GM18511 (cell line): ENCODE data around the gene OR2T8.
A peak's percentile ranks its signal among the peaks of the same experiment; 100 is the strongest.

Experiments used
- ATAC-seq: cut with Tn5 transposase; IDR thresholded peaks from one replicate; pipeline ENCODE4 v1.9.1; 2021; ENCODE audit warnings: mild to moderate bottlenecking, moderate library complexity; ENCODE audit not compliant: unreplicated experiment

Gene OR2T8

DNA sequence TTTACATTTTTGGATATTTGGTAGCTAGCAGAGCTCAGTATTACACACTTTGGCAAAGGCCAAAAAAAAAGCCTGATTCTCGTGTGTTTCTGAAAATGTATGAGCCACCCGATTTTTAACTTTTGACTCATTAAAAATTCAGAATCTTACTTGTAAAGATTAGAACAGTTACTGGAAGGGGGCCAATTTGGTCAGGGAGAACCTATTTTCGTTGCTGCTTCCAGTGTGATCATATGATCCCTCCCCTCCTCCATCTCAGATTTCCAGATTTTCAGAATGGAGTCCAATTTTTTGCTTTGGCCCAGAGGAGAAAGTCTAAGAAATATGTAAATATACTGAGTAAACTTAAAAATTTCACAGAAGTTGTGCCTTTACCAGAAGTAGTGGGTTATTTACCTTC lies 41.7 kb downstream of the OR2T8 start:
- ATAC-seq: no peak

DNA sequence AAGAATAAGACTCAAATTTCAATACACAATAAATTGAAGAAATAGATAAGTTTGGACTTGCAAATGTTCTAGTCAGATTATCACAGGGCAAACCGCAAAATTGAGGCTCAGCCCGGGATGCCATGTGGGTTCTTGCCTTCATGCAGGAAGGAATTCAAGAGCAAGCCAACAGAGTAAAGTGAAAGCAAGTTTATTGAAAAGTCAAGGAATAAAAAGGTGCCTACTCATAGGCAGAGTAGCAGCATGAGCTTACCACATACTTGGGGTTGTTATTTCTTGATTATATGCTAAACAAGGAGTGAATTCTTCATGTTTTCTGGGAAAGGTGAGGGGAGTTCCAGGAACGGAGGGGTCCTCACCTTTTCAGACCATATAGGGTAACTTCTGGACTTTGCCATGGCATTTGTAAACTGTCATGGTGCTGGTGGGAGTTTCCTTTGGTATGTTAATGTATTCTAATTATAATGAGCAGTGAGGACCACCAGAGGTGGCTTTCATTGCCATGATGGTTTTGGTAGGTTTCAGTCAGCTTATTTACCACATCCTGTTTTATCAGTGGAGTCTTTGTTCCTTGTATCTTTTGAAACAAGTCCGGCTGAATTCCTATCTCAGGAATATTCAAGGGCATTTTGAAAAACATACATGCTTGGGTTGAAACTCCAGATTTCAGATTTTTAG lies 43.0 kb downstream of the OR2T8 start:
- ATAC-seq: no peak

DNA sequence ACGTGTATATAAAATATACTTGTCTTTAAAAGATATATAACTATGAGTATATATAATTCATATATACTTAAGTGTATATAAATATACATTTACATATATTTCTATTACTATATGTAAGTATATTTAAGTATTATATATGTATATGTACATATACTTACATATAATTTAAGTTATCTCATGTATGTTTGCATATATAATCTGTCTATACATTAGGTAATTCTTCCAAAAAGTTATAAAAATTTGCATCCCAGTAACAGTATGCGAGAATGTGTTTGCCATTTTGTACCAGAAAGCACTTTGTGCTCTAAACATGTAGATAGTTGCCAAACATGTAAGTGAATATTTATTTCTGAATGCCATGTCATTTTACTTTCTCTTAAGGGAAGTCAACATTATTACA lies 44.9 kb downstream of the OR2T8 start, which contains the start of gene OR2AK2:
Gene OR2AK2 (plus strand): TSS at position 301 of the 400 bp plus-strand sequence. CDS start 144 bp downstream, outside the sequence.
- ATAC-seq: no peak

DNA sequence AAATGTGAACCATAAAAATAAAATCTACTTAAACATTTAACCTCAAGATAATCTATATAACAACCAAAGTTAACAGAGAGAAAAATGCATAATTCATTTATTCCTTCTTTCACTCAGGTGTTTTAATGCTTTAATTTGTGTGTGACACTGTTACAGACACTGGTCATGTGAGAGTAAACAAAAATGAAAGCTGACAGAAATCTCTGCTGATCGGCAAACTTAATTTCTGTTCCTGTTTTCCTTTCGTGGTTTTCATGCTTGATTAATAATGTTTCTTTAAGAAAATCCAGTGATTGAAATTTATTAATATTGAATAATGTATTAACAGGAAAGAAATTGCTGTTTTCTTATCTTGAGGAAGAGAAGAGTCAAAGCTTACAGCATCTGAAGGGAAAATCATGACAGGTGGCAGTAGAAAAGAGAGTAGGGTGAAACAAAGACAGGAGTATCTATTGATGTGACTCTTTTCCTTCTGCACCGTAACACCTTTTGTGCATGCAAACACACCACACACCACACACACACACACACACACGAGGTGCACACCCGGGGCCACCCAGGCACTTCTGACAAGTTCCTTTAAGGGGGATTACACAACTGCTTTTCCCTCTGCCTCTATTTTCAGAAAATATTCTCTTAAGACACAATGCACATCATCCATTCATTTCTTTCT lies 46.6 kb downstream of the OR2T8 start:
- ATAC-seq: peak; percentile 82
